ENCODE measurements around the gene RAD51AP2. TPM values are rescaled to one million over a fixed set of nuclear protein-coding genes. Genes with fewer than 3 reads are reported as not detected.
A peak's percentile ranks its signal among the peaks of the same experiment; 100 is the strongest.

The RAD51AP2 gene
- total and polyA plus RNA-seq, 2 of the 13 experiments (the other 11 are each of a cell fraction or from before 2014, with no cell fraction given), result 0.11 to 0.12 TPM

GRCh38 chr2:17518212-17519154 lies at the start of gene RAD51AP2 (continued):
- no peak for TF ChIP-seq ZBTB49 (CRISPR knock-in tag; IDR thresholded peaks at IDR 0.05; ENCODE audit: borderline replicate concordance)
- TF ChIP-seq TMF1 (CRISPR knock-in tag; IDR thresholded peaks at IDR 0.05; ENCODE audit: low read depth), result no peak
- TF ChIP-seq ZNF784 (CRISPR knock-in tag; IDR thresholded peaks at IDR 0.05; ENCODE audit: borderline replicate concordance), result peak; percentile 74; the same call in 1 of the 2 replicates
- no peak for TF ChIP-seq NFE2L1 (CRISPR knock-in tag; IDR thresholded peaks at IDR 0.05; ENCODE audit: borderline replicate concordance)
- no peak for TF ChIP-seq TRAFD1 (CRISPR knock-in tag; IDR thresholded peaks at IDR 0.05; ENCODE audit: borderline replicate concordance)
- no peak for TF ChIP-seq NFATC3 (CRISPR knock-in tag; IDR thresholded peaks at IDR 0.05)
- no peak for TF ChIP-seq RNF219 (CRISPR knock-in tag; IDR thresholded peaks at IDR 0.05)
- TF ChIP-seq KDM4B (CRISPR knock-in tag; IDR thresholded peaks at IDR 0.05), result no peak; the same call in 1 of the 2 replicates
- no peak for TF ChIP-seq ZNF205 (CRISPR knock-in tag; IDR thresholded peaks at IDR 0.05)
- no peak for TF ChIP-seq ZNF788 (CRISPR knock-in tag; IDR thresholded peaks at IDR 0.05; ENCODE audit: borderline replicate concordance)
- no peak for TF ChIP-seq MTA1 (CRISPR knock-in tag; IDR thresholded peaks at IDR 0.05; ENCODE audit: borderline replicate concordance)
- no peak for TF ChIP-seq ZNF441 (CRISPR knock-in tag; IDR thresholded peaks at IDR 0.05; ENCODE audit: borderline replicate concordance)
- no peak for TF ChIP-seq MEIS2 (CRISPR knock-in tag; IDR thresholded peaks at IDR 0.05)
- no peak for TF ChIP-seq FOXM1 (CRISPR knock-in tag; IDR thresholded peaks at IDR 0.05)
- no peak for TF ChIP-seq ZNF609 (CRISPR knock-in tag; IDR thresholded peaks at IDR 0.05; ENCODE audit: borderline replicate concordance)

All from HepG2 (cell line).